Measurements from ENCODE around the gene RPTOR.

DNA sequence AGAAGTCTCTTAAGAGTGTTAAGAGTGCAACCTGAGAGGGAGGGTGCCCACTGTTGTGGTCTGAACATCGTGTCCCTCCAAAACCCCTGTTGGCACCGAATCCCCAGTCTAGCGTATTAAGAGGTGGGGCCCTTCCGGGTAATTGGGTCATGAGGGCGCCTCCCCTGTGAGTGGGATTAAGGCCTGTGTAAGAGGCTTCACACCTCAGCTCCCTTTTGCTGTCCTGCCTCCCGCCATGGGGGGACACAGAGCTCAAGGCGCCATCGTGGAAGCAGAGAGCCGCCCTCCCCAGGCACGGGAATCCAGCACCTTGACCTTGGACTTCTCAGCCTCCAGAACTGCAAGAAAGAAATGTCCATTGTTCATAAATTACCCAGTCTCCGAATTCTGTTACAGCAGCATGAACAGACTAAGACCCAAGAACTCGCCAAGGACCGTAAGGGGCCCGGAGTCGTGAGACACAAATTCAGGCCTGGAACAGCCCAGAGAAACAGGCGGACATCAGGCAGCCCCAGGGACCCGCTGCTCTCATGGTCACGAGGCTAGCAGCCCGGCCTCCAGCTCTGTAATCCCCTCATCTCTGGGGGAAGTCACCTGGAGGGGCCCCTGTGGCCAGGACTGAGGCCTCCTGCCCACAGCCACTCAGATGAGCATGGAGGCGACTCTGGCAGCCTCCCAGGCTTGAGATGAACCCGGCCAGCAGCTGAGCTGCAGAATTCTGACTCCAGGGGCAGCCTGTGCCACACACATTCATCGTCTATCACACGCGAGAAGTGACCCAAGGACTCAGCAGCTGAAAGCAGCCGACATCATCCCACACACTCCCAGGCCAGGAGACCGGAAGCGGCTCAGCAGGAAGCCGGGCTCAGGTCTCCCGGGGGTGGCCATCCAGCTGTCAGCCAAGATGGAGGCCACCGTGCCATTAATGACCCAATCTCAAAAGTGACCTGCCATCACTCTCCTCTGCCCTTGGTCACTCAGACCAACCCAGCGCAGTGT lies 434.2 kb downstream of the RPTOR start:
- TF ChIP-seq, protein P1, sequence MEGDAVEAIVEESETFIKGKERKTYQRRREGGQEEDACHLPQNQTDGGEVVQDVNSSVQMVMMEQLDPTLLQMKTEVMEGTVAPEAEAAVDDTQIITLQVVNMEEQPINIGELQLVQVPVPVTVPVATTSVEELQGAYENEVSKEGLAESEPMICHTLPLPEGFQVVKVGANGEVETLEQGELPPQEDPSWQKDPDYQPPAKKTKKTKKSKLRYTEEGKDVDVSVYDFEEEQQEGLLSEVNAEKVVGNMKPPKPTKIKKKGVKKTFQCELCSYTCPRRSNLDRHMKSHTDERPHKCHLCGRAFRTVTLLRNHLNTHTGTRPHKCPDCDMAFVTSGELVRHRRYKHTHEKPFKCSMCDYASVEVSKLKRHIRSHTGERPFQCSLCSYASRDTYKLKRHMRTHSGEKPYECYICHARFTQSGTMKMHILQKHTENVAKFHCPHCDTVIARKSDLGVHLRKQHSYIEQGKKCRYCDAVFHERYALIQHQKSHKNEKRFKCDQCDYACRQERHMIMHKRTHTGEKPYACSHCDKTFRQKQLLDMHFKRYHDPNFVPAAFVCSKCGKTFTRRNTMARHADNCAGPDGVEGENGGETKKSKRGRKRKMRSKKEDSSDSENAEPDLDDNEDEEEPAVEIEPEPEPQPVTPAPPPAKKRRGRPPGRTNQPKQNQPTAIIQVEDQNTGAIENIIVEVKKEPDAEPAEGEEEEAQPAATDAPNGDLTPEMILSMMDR (conservative IDR thresholded peaks at IDR 0.05; ENCODE audit: low read length), result no peak
- no peak for TF ChIP-seq EZH2phosphoT487 (IDR thresholded peaks at IDR 0.05; ENCODE audit: borderline replicate concordance, low read depth, low read length)

Data from OCI-LY7 (cell line).